IMR-90 (cell line): ENCODE results near the gene SPAG16. TPM values are rescaled to one million over a fixed set of nuclear protein-coding genes. Genes with fewer than 3 reads are reported as not detected.

ENCODE experiments used
- ATAC-seq: fragments of 200-7000 bp; cut with Tn5 transposase; 2 replicates; pipeline ENCODE4 v1.9.1; 2020; ENCODE audit warnings: low read depth, mild to moderate bottlenecking, moderate library complexity
- BruUV-seq: library from RNA; stranded (reverse); fragments of 400-500 nt; replicated peaks from 2 replicates; lab custom pipeline; 2021; lab: Mats Ljungman, UMichigan
- CTCF ChIA-PET: fragments of 300-600 bp; formaldehyde crosslinking; extraction: SDS; loops from one replicate; lab custom pipeline; 2021; ENCODE audit warnings: antibody characterized with exemption; lab: Yijun Ruan, JAX
- POLR2A ChIA-PET: fragments of 300-600 bp; sonication (Branson Sonifier 250); formaldehyde crosslinking; loops from one replicate; lab custom pipeline; 2022; ENCODE audit warnings: antibody characterized with exemption; ENCODE audit not compliant: unreplicated experiment; lab: Charles Lee
- DNase-seq: peaks from one replicate; pipeline ENCODE4 v3.0.0; 2013
- H2AFZ ChIP-seq: replicated peaks from 2 replicates; pipeline ENCODE3; 2013; ENCODE audit warnings: low read length, mild to moderate bottlenecking; ENCODE audit not compliant: poor library complexity
- H2AK5ac ChIP-seq: 2 replicates; pipeline ENCODE4 v1.6.1; 2013; ENCODE audit warnings: low read depth, low read length, inconsistent platforms
- H2AK9ac ChIP-seq: replicated peaks from 2 replicates; pipeline ENCODE3; 2013; ENCODE audit warnings: mild to moderate bottlenecking, low read depth, low read length, moderate library complexity; ENCODE audit not compliant: poor library complexity
- H2BK120ac ChIP-seq: 2 replicates; pipeline ENCODE4 v1.6.1; 2013; ENCODE audit warnings: low read depth, low read length, inconsistent platforms
- H2BK15ac ChIP-seq: 3 replicates; pipeline ENCODE4 v1.6.1; 2013; ENCODE audit warnings: low read depth, low read length, inconsistent platforms
- H2BK20ac ChIP-seq: 2 replicates; pipeline ENCODE4 v1.6.1; 2013; ENCODE audit warnings: low read depth, mild to moderate bottlenecking, inconsistent platforms, low read length, moderate library complexity
- H2BK5ac ChIP-seq: 2 replicates; pipeline ENCODE4 v1.6.1; 2013; ENCODE audit warnings: mild to moderate bottlenecking, low read depth, low read length, inconsistent platforms; ENCODE audit not compliant: poor library complexity, severe bottlenecking
- H3K14ac ChIP-seq: replicated peaks from 2 replicates; pipeline ENCODE4 v1.6.1; 2013; ENCODE audit warnings: low read depth, low read length, inconsistent platforms
- H3K18ac ChIP-seq: 2 replicates; pipeline ENCODE4 v1.6.1; 2013; ENCODE audit warnings: low read depth, low read length, control low read depth
- H3K23ac ChIP-seq: 2 replicates; pipeline ENCODE4 v1.6.1; 2013; ENCODE audit warnings: low read depth, low read length, inconsistent platforms
- H3K27ac ChIP-seq: 2 replicates; pipeline ENCODE4 v1.5.1; 2013; ENCODE audit warnings: mild to moderate bottlenecking, control low read depth, low read length; ENCODE audit not compliant: insufficient read depth
- H3K27me3 ChIP-seq: 2 replicates; pipeline ENCODE4 v1.6.1; 2013; ENCODE audit warnings: low read length; ENCODE audit not compliant: control insufficient read depth, insufficient read depth
- H3K36me3 ChIP-seq: 2 replicates; pipeline ENCODE4 v1.6.1; 2013; ENCODE audit warnings: low read length, mixed read lengths; ENCODE audit not compliant: control insufficient read depth, insufficient read depth
- H3K4ac ChIP-seq: 2 replicates; pipeline ENCODE4 v1.6.1; 2013; ENCODE audit warnings: low read depth, low read length, inconsistent platforms
- H3K4me1 ChIP-seq: 2 replicates; pipeline ENCODE4 v1.6.1; 2013; ENCODE audit warnings: low read length, mixed read lengths; ENCODE audit not compliant: control insufficient read depth, insufficient read depth
- H3K4me2 ChIP-seq: 2 replicates; pipeline ENCODE4 v1.6.1; 2013; ENCODE audit warnings: low read depth, mild to moderate bottlenecking, control low read depth, low read length, moderate library complexity
- H3K4me3 ChIP-seq: 2 replicates; pipeline ENCODE4 v1.5.1; 2013; ENCODE audit warnings: low read depth, mild to moderate bottlenecking, control low read depth, low read length, moderate library complexity; ENCODE audit not compliant: insufficient read depth
- H3K56ac ChIP-seq: 2 replicates; pipeline ENCODE4 v1.6.1; 2013; ENCODE audit warnings: low read length, inconsistent platforms; ENCODE audit not compliant: insufficient read depth; ENCODE audit errors: extremely low read depth
- H3K79me1 ChIP-seq, 2 experiments: 2 replicates each; pipeline ENCODE4 v1.6.1; 2013; ENCODE audit warnings: low read length in 2 of 2, inconsistent platforms in 1 of 2, low read depth in 1 of 2
- H3K9ac ChIP-seq: 2 replicates; pipeline ENCODE4 v1.6.1; 2013; ENCODE audit warnings: low read depth, low read length, control low read depth
- H3K9me1 ChIP-seq: 2 replicates; pipeline ENCODE4 v1.6.1; 2013; ENCODE audit warnings: low read length, inconsistent platforms; ENCODE audit not compliant: insufficient read depth
- H3K9me3 ChIP-seq: 2 replicates; pipeline ENCODE4 v1.6.1; 2013; ENCODE audit warnings: low read length; ENCODE audit not compliant: control insufficient read depth, insufficient read depth
- H4K20me1 ChIP-seq: 2 replicates; pipeline ENCODE4 v1.6.1; 2013; ENCODE audit warnings: low read length, inconsistent platforms; ENCODE audit not compliant: insufficient read depth
- H4K5ac ChIP-seq: 2 replicates; pipeline ENCODE4 v1.6.1; 2013; ENCODE audit warnings: mild to moderate bottlenecking, low read depth, low read length, control low read depth
- H4K8ac ChIP-seq, 2 experiments: 2 replicates each; pipeline ENCODE4 v1.6.1; 2013; ENCODE audit warnings: low read depth in 2 of 2, low read length in 2 of 2, control low read depth in 1 of 2, inconsistent platforms in 1 of 2
- H4K91ac ChIP-seq: 2 replicates; pipeline ENCODE4 v1.6.1; 2013; ENCODE audit warnings: low read depth, low read length, inconsistent platforms; ENCODE audit not compliant: insufficient read depth
- BHLHE40 ChIP-seq: fragments of 150-350 bp; IDR thresholded peaks from 2 replicates; pipeline ENCODE4 v1.6.1; 2016; ENCODE audit warnings: mild to moderate bottlenecking, low read depth, low read length
- CEBPB ChIP-seq: IDR thresholded peaks from 2 replicates; pipeline ENCODE4 v1.6.1; 2012; ENCODE audit warnings: low read depth, low read length, improper control_type of control experiment
- CHD1 ChIP-seq: IDR thresholded peaks from 2 replicates; pipeline ENCODE4 v1.6.1; 2012; ENCODE audit warnings: low read depth, low read length, improper control_type of control experiment
- CTCF ChIP-seq: conservative IDR thresholded peaks from 2 replicates; pipeline ENCODE4 v1.5.1; 2012; ENCODE audit warnings: mild to moderate bottlenecking, low read depth, low read length, improper control_type of control experiment
- ELK1 ChIP-seq: fragments of 150-350 bp; IDR thresholded peaks from 2 replicates; pipeline ENCODE4 v1.6.1; 2016; ENCODE audit warnings: low read depth, mild to moderate bottlenecking, low read length, moderate library complexity, borderline replicate concordance
- FOS ChIP-seq: fragments of 150-350 bp; IDR thresholded peaks from 2 replicates; pipeline ENCODE4 v1.6.1; 2016; ENCODE audit warnings: low read depth, low read length
- MAFK ChIP-seq: IDR thresholded peaks from 2 replicates; pipeline ENCODE4 v1.6.1; 2012; ENCODE audit warnings: low read depth, low read length, improper control_type of control experiment
- MAZ ChIP-seq: IDR thresholded peaks from 2 replicates; pipeline ENCODE4 v1.6.1; 2012; ENCODE audit warnings: low read depth, mild to moderate bottlenecking, low read length, improper control_type of control experiment, moderate library complexity, borderline replicate concordance
- MXI1 ChIP-seq: IDR thresholded peaks from 2 replicates; pipeline ENCODE4 v1.6.1; 2012; ENCODE audit warnings: low read depth, mild to moderate bottlenecking, low read length, moderate library complexity, borderline replicate concordance
- NFE2L2 ChIP-seq: fragments of 150-350 bp; IDR thresholded peaks from 2 replicates; pipeline ENCODE4 v1.6.1; 2016; ENCODE audit warnings: low read depth, mild to moderate bottlenecking, low read length
- POLR2A ChIP-seq: IDR thresholded peaks from 2 replicates; pipeline ENCODE4 v1.6.1; 2012; ENCODE audit warnings: mild to moderate bottlenecking, low read depth, low read length
- RAD21 ChIP-seq: IDR thresholded peaks from 2 replicates; pipeline ENCODE4 v1.6.1; 2012; ENCODE audit warnings: low read length, improper control_type of control experiment
- RCOR1 ChIP-seq: IDR thresholded peaks from 2 replicates; pipeline ENCODE4 v1.6.1; 2012; ENCODE audit warnings: mild to moderate bottlenecking, low read length, improper control_type of control experiment; ENCODE audit not compliant: insufficient replicate concordance
- RFX5 ChIP-seq: IDR thresholded peaks from 2 replicates; pipeline ENCODE4 v1.8.0; 2012; ENCODE audit warnings: low read depth, mild to moderate bottlenecking, low read length, moderate library complexity
- SMC3 ChIP-seq: fragments of 150-350 bp; IDR thresholded peaks from 2 replicates; pipeline ENCODE4 v1.6.1; 2016; ENCODE audit warnings: low read depth, mild to moderate bottlenecking, antibody characterized with exemption, low read length, moderate library complexity
- WGBS, 2 experiments: methylation state at CpG; one replicate each; pipeline versions ENCODE4 v1.1.5 to v1.1.7; 2013; ENCODE audit warnings: missing lambda C conversion rate in 2 of 2; ENCODE audit not compliant: insufficient read length in 1 of 2; ENCODE audit errors: extremely low coverage in 2 of 2; 5-methylcytosine and 5-hydroxymethylcytosine counted together
- dilution Hi-C: fragments of 300-500 bp; cut with HindIII; formaldehyde crosslinking; loops from one replicate; pipeline ENCODE4 v1.14.3; 2018; ENCODE audit warnings: low sequenced_read_pairs; ENCODE audit not compliant: unreplicated experiment
- in situ Hi-C: fragments of 300-500 bp; cut with MboI; formaldehyde crosslinking; loops from 3 replicates; pipeline ENCODE4 v1.14.3; 2019; ENCODE audit warnings: low sequenced_read_pairs, inconsistent platforms, mixed read lengths
- intact Hi-C: fragments of 100-400 bp; cut with micrococcal nuclease; formaldehyde crosslinking; loops from 2 replicates; pipeline ENCODE4 v1.10.0; 2022
- polyA plus RNA-seq, 3 experiments: library from polyadenylated mRNA; depleted of rRNA; stranded (reverse); fragments of >200 nt; gene quantifications; 2 replicates each; pipeline ENCODE4 v1.2.3, GENCODE V29; 2012; ENCODE audit warnings: low replicate concordance in 1 of 3
- total RNA-seq: library from RNA; depleted of rRNA; stranded (reverse); fragments of >200 nt; gene quantifications from 2 replicates; pipeline ENCODE4 v1.2.3, GENCODE V29; 2012
- TF ChIP-seq, protein P1 (sequence below): fragments of 150-350 bp; IDR thresholded peaks from 2 replicates; pipeline ENCODE4 v1.6.1; 2017; ENCODE audit warnings: mild to moderate bottlenecking, antibody characterized with exemption, low read length, low read depth

SPAG16 gene
- total and polyA plus RNA-seq, 2 of the 4 experiments (the other 2 are of a cell fraction): 7.3 to 13.5 TPM

GRCh38 chr2:214004463-214004862, 720.2 kb downstream of the SPAG16 start:
- H2BK5ac ChIP-seq: no peak overlapping the region
- no peaks in the 10 kb centered on the region for H3K79me1 ChIP-seq
- H3K27me3 ChIP-seq: no peaks in the 10 kb centered on the region
- DNase-seq: no peak
- no peak overlapping the region for H2AK9ac ChIP-seq
- no peak for ATAC-seq
- H3K56ac ChIP-seq: no peak overlapping the region
- no peaks in the 10 kb centered on the region for H3K4me1 ChIP-seq
- no peak overlapping the region for H2BK120ac ChIP-seq
- H3K36me3 ChIP-seq: no peaks in the 10 kb centered on the region
- H2BK20ac ChIP-seq: no peak overlapping the region
- H3K9me3 ChIP-seq: no peaks in the 10 kb centered on the region
- ChIA-PET CTCF (no interaction called here), POLR2A (no interaction called here)
- no peak overlapping the region for H2AFZ ChIP-seq
- no peak overlapping the region for H3K14ac ChIP-seq
- no peaks in the 10 kb centered on the region for H3K9me1 ChIP-seq
- no peak overlapping the region for H3K18ac ChIP-seq
- in situ Hi-C loops (no loop called here), dilution Hi-C loops (no loop called here), intact Hi-C loops (no loop called here)
- no peaks in the 10 kb centered on the region for H4K20me1 ChIP-seq
- no peak overlapping the region for H3K27ac ChIP-seq
- no peak overlapping the region for H4K91ac ChIP-seq
- BruUV-seq: no TSS peak
- no peak overlapping the region for H2BK15ac ChIP-seq
- no peak overlapping the region for H3K4ac ChIP-seq
- no peak overlapping the region for H3K4me2 ChIP-seq
- H2AK5ac ChIP-seq: no peak overlapping the region
- TF ChIP-seq, protein P1, sequence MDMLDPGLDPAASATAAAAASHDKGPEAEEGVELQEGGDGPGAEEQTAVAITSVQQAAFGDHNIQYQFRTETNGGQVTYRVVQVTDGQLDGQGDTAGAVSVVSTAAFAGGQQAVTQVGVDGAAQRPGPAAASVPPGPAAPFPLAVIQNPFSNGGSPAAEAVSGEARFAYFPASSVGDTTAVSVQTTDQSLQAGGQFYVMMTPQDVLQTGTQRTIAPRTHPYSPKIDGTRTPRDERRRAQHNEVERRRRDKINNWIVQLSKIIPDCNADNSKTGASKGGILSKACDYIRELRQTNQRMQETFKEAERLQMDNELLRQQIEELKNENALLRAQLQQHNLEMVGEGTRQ: no peak
- TF ChIP-seq MXI1 (no peak), CHD1 (no peak), ELK1 (no peak), CTCF (no peak), NFE2L2 (no peak), RAD21 (no peak), FOS (no peak), POLR2A (no peak), RCOR1 (no peak), BHLHE40 (no peak), CEBPB (no peak), MAZ (no peak), SMC3 (no peak), RFX5 (no peak), MAFK (no peak)
- WGBS, 2 experiments: no CpG with 5 or more reads among the region's 6 CpGs
- H4K8ac ChIP-seq: no peak overlapping the region
- no peak overlapping the region for H4K5ac ChIP-seq
- H3K4me3 ChIP-seq: no peak overlapping the region
- no peak overlapping the region for H3K23ac ChIP-seq
- H3K9ac ChIP-seq: no peak overlapping the region
